H1 (cell line): ENCODE results near the gene FAM210A.

Source experiments
- BRCA1 ChIP-seq: IDR thresholded peaks from 2 replicates; pipeline ENCODE4 v1.6.1; 2012; ENCODE audit warnings: low read depth, low read length, improper control_type of control experiment
- CHD2 ChIP-seq: IDR thresholded peaks from 2 replicates; pipeline ENCODE4 v1.6.1; 2012; ENCODE audit warnings: low read length, improper control_type of control experiment
- CTCF ChIP-seq, 3 experiments: IDR thresholded peaks; 1 replicate in 2 of 3; 2 replicates in 1 of 3; pipeline versions ENCODE4 v1.5.1 to v1.6.1; 2011; ENCODE audit warnings: low read length in 3 of 3, mild to moderate bottlenecking in 3 of 3, inconsistent platforms in 2 of 3, low read depth in 1 of 3, moderate library complexity in 1 of 3; ENCODE audit not compliant: insufficient read depth in 1 of 3; ENCODE audit errors: control extremely low read depth in 1 of 3
- EZH2 ChIP-seq: fragments of 200-600 bp; sonication (generic); IDR thresholded peaks from 2 replicates; pipeline ENCODE4 v1.7.1; 2012; ENCODE audit warnings: low read depth, mild to moderate bottlenecking, moderate library complexity, low read length, inconsistent platforms; ENCODE audit not compliant: severe bottlenecking
- KDM1A ChIP-seq: fragments of 200-600, 300-600 bp; sonication (generic); IDR thresholded peaks from 2 replicates; pipeline ENCODE4 v1.7.1; 2016; ENCODE audit warnings: mild to moderate bottlenecking, low read length, borderline replicate concordance
- MAFK ChIP-seq: IDR thresholded peaks from 2 replicates; pipeline ENCODE4 v1.6.1; 2012; ENCODE audit warnings: low read depth, mild to moderate bottlenecking, improper control_type of control experiment, low read length
- RFX5 ChIP-seq: IDR thresholded peaks from 2 replicates; pipeline ENCODE4 v1.6.1; 2011; ENCODE audit warnings: low read depth, low read length, improper control_type of control experiment, borderline replicate concordance
- RXRA ChIP-seq: IDR thresholded peaks from 2 replicates; pipeline ENCODE4 v1.6.1; 2011; ENCODE audit warnings: low read depth, mild to moderate bottlenecking, low read length, moderate library complexity; ENCODE audit not compliant: insufficient read depth
- TEAD4 ChIP-seq: IDR thresholded peaks from 2 replicates; pipeline ENCODE4 v1.6.1; 2012; ENCODE audit warnings: low read depth, low read length, inconsistent platforms, mixed read lengths
- ZNF274 ChIP-seq: IDR thresholded peaks from 2 replicates; pipeline ENCODE4 v1.7.0; 2012; ENCODE audit warnings: low read length, borderline replicate concordance; ENCODE audit errors: extremely low read depth

- TF ChIP-seq BRCA1, result no peak
- no peak for TF ChIP-seq EZH2
- no peak for TF ChIP-seq CHD2
- peak in 1 of 3 experiments; percentile 9; a peak in 1 of 4 replicates for TF ChIP-seq CTCF (IDR thresholded peaks at IDR 0.05; ENCODE audit: control extremely low read depth in 1 of 3, insufficient read depth in 1 of 3, low read depth in 1 of 3, low read length in 3 of 3)
- TF ChIP-seq RXRA, result no peak
- no peak for TF ChIP-seq KDM1A
- TF ChIP-seq RFX5, result no peak
- TF ChIP-seq TEAD4, result no peak
- no peak for TF ChIP-seq MAFK
- no peak for TF ChIP-seq ZNF274
Measured at GRCh38 chr18:13625355-13625754, 101.0 kb downstream of the FAM210A start.
